ENCODE data around the gene SHISAL1.

Gene SHISAL1

GRCh38 chr22:44311104-44311854, 1.5 kb downstream of the SHISAL1 start:
- H3K9ac ChIP-seq (ENCODE audit: low read length), result no peak overlapping the region
- no peaks in the 10 kb centered on the region for H4K20me1 ChIP-seq (ENCODE audit: insufficient read depth, low read length)
- peaks cover 32% of the 10 kb centered on the region for H3K27me3 ChIP-seq (ENCODE audit: low read depth, low read length)
- no peak overlapping the region for H3K4me3 ChIP-seq (ENCODE audit: low read length)
- no peak overlapping the region for H3K27ac ChIP-seq (ENCODE audit: low read length)
- no peak overlapping the region for H2AFZ ChIP-seq (ENCODE audit: low read depth, low read length)
- no peaks in the 10 kb centered on the region for H3K9me3 ChIP-seq (ENCODE audit: insufficient read depth, low read length)
- TF ChIP-seq, protein P1, sequence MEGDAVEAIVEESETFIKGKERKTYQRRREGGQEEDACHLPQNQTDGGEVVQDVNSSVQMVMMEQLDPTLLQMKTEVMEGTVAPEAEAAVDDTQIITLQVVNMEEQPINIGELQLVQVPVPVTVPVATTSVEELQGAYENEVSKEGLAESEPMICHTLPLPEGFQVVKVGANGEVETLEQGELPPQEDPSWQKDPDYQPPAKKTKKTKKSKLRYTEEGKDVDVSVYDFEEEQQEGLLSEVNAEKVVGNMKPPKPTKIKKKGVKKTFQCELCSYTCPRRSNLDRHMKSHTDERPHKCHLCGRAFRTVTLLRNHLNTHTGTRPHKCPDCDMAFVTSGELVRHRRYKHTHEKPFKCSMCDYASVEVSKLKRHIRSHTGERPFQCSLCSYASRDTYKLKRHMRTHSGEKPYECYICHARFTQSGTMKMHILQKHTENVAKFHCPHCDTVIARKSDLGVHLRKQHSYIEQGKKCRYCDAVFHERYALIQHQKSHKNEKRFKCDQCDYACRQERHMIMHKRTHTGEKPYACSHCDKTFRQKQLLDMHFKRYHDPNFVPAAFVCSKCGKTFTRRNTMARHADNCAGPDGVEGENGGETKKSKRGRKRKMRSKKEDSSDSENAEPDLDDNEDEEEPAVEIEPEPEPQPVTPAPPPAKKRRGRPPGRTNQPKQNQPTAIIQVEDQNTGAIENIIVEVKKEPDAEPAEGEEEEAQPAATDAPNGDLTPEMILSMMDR (IDR thresholded peaks at IDR 0.05; ENCODE audit: low read depth, low read length), result peak; percentile 36
- TF ChIP-seq EZH2phosphoT487 (IDR thresholded peaks at IDR 0.05; ENCODE audit: low read depth), result no peak
- H3K36me3 ChIP-seq (replicated peaks; ENCODE audit: low read depth, low read length), result no peaks in the 10 kb centered on the region
- no peaks in the 10 kb centered on the region for H3K79me2 ChIP-seq (ENCODE audit: low read length)
- no peak overlapping the region for H3K4me2 ChIP-seq (ENCODE audit: low read length)
- H3K4me1 ChIP-seq (ENCODE audit: low read length), result no peaks in the 10 kb centered on the region

DNA sequence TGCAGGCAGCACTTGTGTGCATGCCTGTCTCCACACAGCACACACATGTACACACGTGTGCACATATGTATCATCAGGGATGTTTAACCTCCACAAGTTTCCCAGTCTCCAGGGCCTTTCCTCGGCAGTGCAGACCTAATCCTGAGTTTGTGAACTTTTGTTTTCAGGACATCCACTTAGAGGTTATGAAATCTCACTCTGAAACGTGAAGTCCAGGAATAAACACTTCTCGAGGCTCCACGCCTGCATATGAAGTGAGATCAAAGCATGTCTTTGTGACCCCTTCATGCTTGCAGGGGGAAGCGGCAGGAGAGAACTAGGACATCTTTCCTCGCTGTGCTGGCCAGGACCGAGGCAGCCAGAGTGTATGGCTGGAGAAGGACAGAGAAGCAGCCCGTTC, 3.1 kb downstream of the SHISAL1 start:
- Histone ChIP-seq H3K9me3 (ENCODE audit: insufficient read depth, low read length) (no peaks in the 10 kb centered on the region), H2AFZ (ENCODE audit: low read depth, low read length) (no peak overlapping the region), H3K36me3 (replicated peaks; ENCODE audit: low read depth, low read length) (no peaks in the 10 kb centered on the region), H3K27me3 (ENCODE audit: low read depth, low read length) (peaks cover 30% of the 10 kb centered on the region), H3K27ac (ENCODE audit: low read length) (no peak overlapping the region), H3K4me2 (ENCODE audit: low read length) (no peak overlapping the region), H3K9ac (ENCODE audit: low read length) (no peak overlapping the region), H4K20me1 (ENCODE audit: insufficient read depth, low read length) (0 out of 2 replicates have a peak, but pooled peaks cover 4% of the 10 kb centered on the region), H3K79me2 (ENCODE audit: low read length) (no peaks in the 10 kb centered on the region), H3K4me3 (ENCODE audit: low read length) (no peak overlapping the region), H3K4me1 (ENCODE audit: low read length) (no peaks in the 10 kb centered on the region)
- TF ChIP-seq, protein P1 (IDR thresholded peaks at IDR 0.05; ENCODE audit: low read depth, low read length), result no peak
- TF ChIP-seq EZH2phosphoT487 (IDR thresholded peaks at IDR 0.05; ENCODE audit: low read depth), result no peak

- Histone ChIP-seq H3K4me3 (ENCODE audit: low read length) (no peak overlapping the region), H2AFZ (ENCODE audit: low read depth, low read length) (no peak overlapping the region), H3K27me3 (ENCODE audit: low read depth, low read length) (peaks cover 25% of the 10 kb centered on the region), H3K4me1 (ENCODE audit: low read length) (no peaks in the 10 kb centered on the region), H3K9me3 (ENCODE audit: insufficient read depth, low read length) (no peaks in the 10 kb centered on the region), H4K20me1 (ENCODE audit: insufficient read depth, low read length) (0 out of 2 replicates have a peak, but pooled peaks cover 4% of the 10 kb centered on the region), H3K79me2 (ENCODE audit: low read length) (no peaks in the 10 kb centered on the region), H3K9ac (ENCODE audit: low read length) (no peak overlapping the region), H3K36me3 (replicated peaks; ENCODE audit: low read depth, low read length) (no peaks in the 10 kb centered on the region), H3K27ac (ENCODE audit: low read length) (no peak overlapping the region), H3K4me2 (ENCODE audit: low read length) (no peak overlapping the region)
- no peak for TF ChIP-seq EZH2phosphoT487 (IDR thresholded peaks at IDR 0.05; ENCODE audit: low read depth)
- TF ChIP-seq, protein P1 (IDR thresholded peaks at IDR 0.05; ENCODE audit: low read depth, low read length), result no peak
Measured at GRCh38 chr22:44309137-44309536, 3.6 kb downstream of the SHISAL1 start.

DNA sequence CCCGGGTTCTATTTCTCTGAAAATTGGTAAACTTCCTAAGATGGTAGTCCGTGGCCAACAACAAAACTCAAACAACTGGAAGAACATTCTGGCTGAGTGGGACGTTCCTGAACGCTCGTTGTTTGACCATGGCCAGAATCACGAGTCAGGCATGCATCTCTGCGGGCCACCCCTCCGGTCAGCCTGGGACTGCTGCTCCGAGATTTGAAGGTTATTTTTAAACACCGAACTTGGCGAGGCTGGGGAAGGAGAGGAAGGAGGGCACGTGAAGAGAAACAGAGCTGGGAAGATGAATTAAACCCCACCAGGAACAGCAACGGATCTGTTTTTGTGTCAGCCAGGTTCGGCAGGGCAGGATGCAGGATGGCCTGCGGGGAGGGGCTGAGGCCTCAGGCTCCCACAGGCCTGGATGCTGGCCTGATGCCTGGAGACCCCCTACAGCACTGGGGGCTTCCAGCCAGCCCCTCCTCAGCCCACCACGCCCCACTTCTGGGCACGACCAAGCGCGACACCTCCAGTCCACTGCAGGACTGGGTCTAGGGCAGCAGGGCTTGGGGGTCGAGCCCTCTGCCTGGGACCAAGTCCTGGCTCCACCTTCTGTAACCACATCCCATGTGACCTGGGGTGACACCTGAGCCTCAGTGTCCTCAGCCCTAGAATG, 5.1 kb downstream of the SHISAL1 start:
- H4K20me1 ChIP-seq (ENCODE audit: insufficient read depth, low read length), result 0 out of 2 replicates have a peak, but pooled peaks cover 4% of the 10 kb centered on the region
- H3K4me1 ChIP-seq (ENCODE audit: low read length), result no peaks in the 10 kb centered on the region
- no peaks in the 10 kb centered on the region for H3K79me2 ChIP-seq (ENCODE audit: low read length)
- H3K36me3 ChIP-seq (replicated peaks; ENCODE audit: low read depth, low read length), result no peaks in the 10 kb centered on the region
- no peak overlapping the region for H3K27ac ChIP-seq (ENCODE audit: low read length)
- no peaks in the 10 kb centered on the region for H3K9me3 ChIP-seq (ENCODE audit: insufficient read depth, low read length)
- H3K9ac ChIP-seq (ENCODE audit: low read length), result no peak overlapping the region
- no peak overlapping the region for H3K4me2 ChIP-seq (ENCODE audit: low read length)
- H3K27me3 ChIP-seq (ENCODE audit: low read depth, low read length), result peaks cover 25% of the 10 kb centered on the region
- no peak overlapping the region for H3K4me3 ChIP-seq (ENCODE audit: low read length)
- no peak overlapping the region for H2AFZ ChIP-seq (ENCODE audit: low read depth, low read length)
- TF ChIP-seq EZH2phosphoT487 (IDR thresholded peaks at IDR 0.05; ENCODE audit: low read depth), result no peak
- TF ChIP-seq, protein P1 (IDR thresholded peaks at IDR 0.05; ENCODE audit: low read depth, low read length), result no peak

All from OCI-LY3 (cell line).